Transverse colon (tissue), 4 donors: Measurements from ENCODE around the gene HOXB9.

Experiments used
- CTCF ChIP-seq, 5 experiments: fragments of 200-600 bp in 3 of 5; fragments of 450-650 bp in 2 of 5; sonication (generic) in 3 of 5; IDR thresholded peaks; 1 replicate in 2 of 5; 2 replicates in 3 of 5; pipeline ENCODE4 v1.5.1; 2016 to 2017; ENCODE audit warnings: antibody characterized with exemption in 5 of 5, inconsistent platforms in 3 of 5, mild to moderate bottlenecking in 2 of 5, moderate library complexity in 1 of 5
- EP300 ChIP-seq: sonication (generic); formaldehyde crosslinking; IDR thresholded peaks from one replicate; pipeline ENCODE4 v1.6.1; 2017; ENCODE audit warnings: antibody characterized with exemption, low read depth
- POLR2A ChIP-seq: fragments of 450-650 bp; IDR thresholded peaks from one replicate; pipeline ENCODE4 v1.6.1; 2016; ENCODE audit warnings: antibody characterized with exemption, mild to moderate bottlenecking, moderate library complexity
- POLR2AphosphoS5 ChIP-seq, 3 donors: sonication (generic); formaldehyde crosslinking; IDR thresholded peaks; one replicate each; pipeline ENCODE4 v1.6.1; 2016; ENCODE audit warnings: antibody characterized with exemption in 3 of 3

- TF ChIP-seq CTCF (IDR thresholded peaks at IDR 0.05) (no peak), POLR2AphosphoS5 (IDR thresholded peaks at IDR 0.05) (no peak), POLR2A (no peak), EP300 (no peak)
Measured at GRCh38 chr17:48631693-48632578, 5.8 kb upstream of the HOXB9 start.
